Stimulated activated CD4-positive, alpha-beta T cell treated with anti-CD3 and anti-CD28 coated beads, Interleukin-12 subunit alpha, Interleukin-12 subunit beta, amount 100 ng/mL, for 48 hours (primary cell): ENCODE measurements around the gene STRIT1.
"Not testable (repeated sequence)": the region's sequence is repeated elsewhere in the genome, so short reads cannot be mapped to it uniquely, and the experiment has no call there.

Source experiments
- DNase-seq, 3 donors: peaks; one replicate each; pipeline ENCODE4 v3.0.0-alpha.2; 2020; ENCODE audit warnings: low read depth in 2 of 3, low spot score in 1 of 3

Gene STRIT1

DNA sequence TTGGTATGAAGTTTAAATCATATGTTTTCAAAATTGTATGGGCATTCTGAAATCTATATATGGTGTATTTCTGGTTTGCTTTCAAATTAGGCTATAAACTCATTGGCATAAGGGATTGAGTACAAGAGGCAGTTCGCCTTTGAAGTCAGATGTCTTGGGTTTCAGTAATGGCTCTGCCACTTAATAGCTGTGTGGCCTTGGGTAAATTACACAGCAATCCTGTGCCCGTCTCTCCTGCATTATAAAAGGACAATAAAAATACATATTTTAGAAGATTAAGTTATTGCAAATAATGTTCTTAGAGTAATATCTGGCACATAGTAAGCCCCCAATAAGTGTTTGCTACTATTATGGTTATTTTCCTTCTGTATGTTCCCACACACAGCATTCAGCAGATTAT lies 20.4 kb upstream of the STRIT1 start:
- DNase-seq, result no peak

DNA sequence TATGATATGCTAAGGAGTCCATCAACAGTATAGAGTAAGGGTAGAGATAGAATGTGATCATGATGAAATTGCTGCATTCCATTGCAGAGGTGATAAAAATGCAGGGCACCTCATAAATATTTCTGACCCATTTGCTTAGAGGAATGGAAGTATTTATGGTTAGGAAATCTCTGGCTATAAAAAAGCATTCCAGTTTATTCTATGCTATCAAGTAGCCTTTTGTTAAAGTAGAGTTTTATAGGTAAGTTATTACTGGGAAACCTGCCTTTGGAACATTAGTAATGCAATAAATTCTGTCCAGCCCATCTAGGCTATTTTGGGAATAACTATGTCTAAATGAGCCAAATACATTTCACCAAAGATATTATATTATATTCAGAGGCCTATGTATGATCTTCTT lies 19.8 kb upstream of the STRIT1 start:
- DNase-seq, result no peak

DNA sequence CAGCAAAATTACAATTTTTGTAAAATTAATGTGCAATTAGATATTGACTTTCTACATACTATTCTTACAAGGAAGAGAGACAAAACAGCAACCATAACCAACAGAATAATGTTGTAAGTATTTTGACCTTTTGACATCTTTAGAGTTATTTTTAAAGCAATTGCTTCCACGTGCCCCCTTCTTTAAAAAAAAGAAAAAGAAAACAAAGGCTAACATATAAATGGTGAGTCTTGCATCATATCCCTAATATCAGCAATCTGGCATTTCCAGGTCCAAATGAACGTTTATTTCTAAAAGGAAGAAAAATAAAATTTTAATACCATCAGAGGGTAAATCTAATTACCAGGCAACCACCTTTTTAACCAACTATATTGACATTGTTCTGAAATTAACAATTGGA lies 19.3 kb upstream of the STRIT1 start:
- no peak for DNase-seq

DNA sequence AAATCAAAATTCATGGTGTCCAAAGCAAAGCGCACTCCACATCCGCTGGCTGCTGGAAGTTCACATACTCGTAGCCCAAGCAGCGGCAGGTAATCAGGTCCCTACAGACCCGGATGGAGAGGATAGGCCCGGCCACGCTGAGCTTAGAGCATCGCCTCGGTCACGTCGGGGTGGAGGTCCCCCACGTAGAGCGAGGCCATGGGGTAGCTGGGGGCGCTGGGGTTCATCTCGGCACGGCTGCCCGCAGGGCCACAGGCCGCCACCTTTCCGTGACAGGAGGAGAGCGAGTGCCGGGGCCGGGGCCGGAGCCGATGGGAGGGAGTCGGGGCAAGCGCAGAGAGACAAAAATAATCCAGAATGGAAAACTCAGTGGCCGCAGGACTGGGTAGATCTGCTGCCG lies 16.1 kb upstream of the STRIT1 start:
- DNase-seq, result no peak

DNA sequence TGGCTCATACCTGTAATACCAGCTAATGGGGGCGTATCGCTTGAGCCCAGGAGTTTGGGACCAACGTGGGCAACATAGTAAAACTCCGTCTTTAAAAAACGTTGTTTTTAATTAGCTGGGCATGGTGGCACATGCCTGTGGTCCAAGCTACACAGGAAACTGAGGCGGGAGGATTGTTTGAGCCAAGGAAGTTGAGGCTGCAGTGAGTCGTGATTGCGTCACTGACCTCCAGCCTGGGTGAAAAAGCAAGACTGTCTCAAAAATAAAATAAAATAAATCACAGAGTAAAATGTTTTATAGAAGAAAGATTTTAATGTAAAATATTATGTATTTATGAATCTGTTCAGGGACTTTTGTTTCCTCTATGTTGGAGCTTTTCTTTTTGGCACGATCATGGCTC lies 15.3 kb upstream of the STRIT1 start:
- no peak for DNase-seq

- DNase-seq, result no peak
Measured at GRCh38 chr3:155307183-155307582, 13.7 kb upstream of the STRIT1 start.

- no peak for DNase-seq
Measured at GRCh38 chr3:155304394-155304793, 10.9 kb upstream of the STRIT1 start.

- DNase-seq, result no peak
Measured at GRCh38 chr3:155303540-155304097, 10.1 kb upstream of the STRIT1 start.

GRCh38 chr3:155302891-155303290 lies 9.4 kb upstream of the STRIT1 start:
- no peak for DNase-seq

- no peak for DNase-seq
Measured at GRCh38 chr3:155302481-155302880, 9.0 kb upstream of the STRIT1 start.

- no peak for DNase-seq
Measured at GRCh38 chr3:155297100-155297499, 3.6 kb upstream of the STRIT1 start.

GRCh38 chr3:155296413-155296812 lies 2.9 kb upstream of the STRIT1 start:
- no peak for DNase-seq

- no peak for DNase-seq
Measured at GRCh38 chr3:155292693-155293092, 790 bp downstream of the STRIT1 start.

GRCh38 chr3:155292133-155292532 lies 1.4 kb downstream of the STRIT1 start:
- no peak for DNase-seq

GRCh38 chr3:155286736-155287135 lies 6.7 kb downstream of the STRIT1 start:
- DNase-seq, result no peak

DNA sequence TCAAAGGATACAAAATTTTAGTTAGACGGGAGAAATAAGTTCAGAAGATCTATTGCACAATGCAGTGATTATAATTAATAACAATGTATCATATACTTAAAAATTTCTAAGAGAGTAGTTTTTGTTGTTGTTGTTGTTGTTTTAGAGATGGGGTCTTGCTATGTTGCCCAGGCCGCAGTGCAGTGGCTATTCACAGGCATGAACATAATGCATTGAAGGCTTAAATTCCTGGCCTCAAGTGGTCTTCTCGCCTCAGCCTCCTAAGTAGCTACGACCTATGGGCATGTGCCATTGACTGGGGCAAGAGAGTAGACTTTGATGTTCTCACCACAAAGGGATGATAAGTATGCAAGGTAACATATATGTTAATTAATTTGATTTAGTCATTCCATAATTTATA lies 7.5 kb downstream of the STRIT1 start:
- DNase-seq, result no peak

GRCh38 chr3:155283092-155284056 lies 10.1 kb downstream of the STRIT1 start:
- DNase-seq, result no peak

- no peak for DNase-seq
Measured at GRCh38 chr3:155282385-155283091, 10.9 kb downstream of the STRIT1 start.

GRCh38 chr3:155281912-155282311 lies 11.6 kb downstream of the STRIT1 start:
- DNase-seq, result no peak

GRCh38 chr3:155276089-155276488 lies 17.4 kb downstream of the STRIT1 start:
- not testable (repeated sequence) for DNase-seq

GRCh38 chr3:155275159-155275754 lies 18.2 kb downstream of the STRIT1 start:
- DNase-seq, result not testable (repeated sequence)

- not testable (repeated sequence) for DNase-seq
Measured at GRCh38 chr3:155274435-155274834, 19.0 kb downstream of the STRIT1 start.
